H9 (cell line): ENCODE results near the gene OSR1. TPM values are rescaled to one million over a fixed set of nuclear protein-coding genes. Genes with fewer than 3 reads are reported as not detected.

Source experiments
- DNase-seq: peaks from one replicate; pipeline ENCODE4 v3.0.0-alpha.2; 2017
- H2AFZ ChIP-seq: one replicate; pipeline ENCODE4 v1.6.1; 2013; ENCODE audit warnings: mild to moderate bottlenecking, low read length, control low read depth, moderate library complexity
- H2AK5ac ChIP-seq: 2 replicates; pipeline ENCODE4 v1.6.1; 2013; ENCODE audit warnings: low read length, control low read depth, mixed read lengths; ENCODE audit not compliant: insufficient read length
- H2BK120ac ChIP-seq: one replicate; pipeline ENCODE4 v1.6.1; 2013; ENCODE audit warnings: low read depth, mild to moderate bottlenecking, low read length, control low read depth, inconsistent platforms; ENCODE audit not compliant: poor library complexity, severe bottlenecking
- H2BK12ac ChIP-seq: 2 replicates; pipeline ENCODE4 v1.6.1; 2013; ENCODE audit warnings: low read length, control low read depth, mixed read lengths, low read depth; ENCODE audit not compliant: insufficient read length
- H2BK15ac ChIP-seq: 2 replicates; pipeline ENCODE4 v1.6.1; 2013; ENCODE audit warnings: low read depth, low read length, control low read depth
- H2BK20ac ChIP-seq: one replicate; pipeline ENCODE4 v1.6.1; 2013; ENCODE audit warnings: low read depth, mild to moderate bottlenecking, low read length, control low read depth, inconsistent platforms; ENCODE audit not compliant: poor library complexity, severe bottlenecking
- H2BK5ac ChIP-seq: 2 replicates; pipeline ENCODE4 v1.6.1; 2013; ENCODE audit warnings: low read length, control low read depth, mixed read lengths; ENCODE audit not compliant: insufficient read length
- H3K14ac ChIP-seq: 2 replicates; pipeline ENCODE4 v1.6.1; 2013; ENCODE audit warnings: low read length, control low read depth; ENCODE audit not compliant: insufficient read depth
- H3K18ac ChIP-seq: 2 replicates; pipeline ENCODE4 v1.6.1; 2013; ENCODE audit warnings: low read depth, mild to moderate bottlenecking, mixed read lengths, low read length, control low read depth; ENCODE audit not compliant: insufficient read length
- H3K23ac ChIP-seq: 2 replicates; pipeline ENCODE4 v1.6.1; 2013; ENCODE audit warnings: low read length, control low read depth, mixed read lengths, low read depth; ENCODE audit not compliant: insufficient read length
- H3K23me2 ChIP-seq: 2 replicates; pipeline ENCODE4 v1.6.1; 2013; ENCODE audit warnings: low read depth, mild to moderate bottlenecking, mixed read lengths, low read length, control low read depth; ENCODE audit not compliant: insufficient read length, poor library complexity, severe bottlenecking
- H3K27ac ChIP-seq: 2 replicates; pipeline ENCODE4 v1.5.1; 2013; ENCODE audit warnings: low read length, control low read depth, mixed read lengths, low read depth; ENCODE audit not compliant: insufficient read length
- H3K27me3 ChIP-seq: 2 replicates; pipeline ENCODE4 v1.6.1; 2013; ENCODE audit warnings: low read length, control low read depth, inconsistent platforms; ENCODE audit not compliant: insufficient read depth
- H3K4ac ChIP-seq: 2 replicates; pipeline ENCODE4 v1.6.1; 2013; ENCODE audit warnings: low read depth, mild to moderate bottlenecking, control low read depth, inconsistent platforms, low read length, moderate library complexity
- H3K4me1 ChIP-seq: 2 replicates; pipeline ENCODE4 v1.6.1; 2013; ENCODE audit warnings: low read length, control low read depth, inconsistent platforms; ENCODE audit not compliant: insufficient read depth
- H3K4me2 ChIP-seq: 2 replicates; pipeline ENCODE4 v1.6.1; 2013; ENCODE audit warnings: low read length, control low read depth, mixed read lengths; ENCODE audit not compliant: insufficient read length, insufficient read depth
- H3K56ac ChIP-seq: 2 replicates; pipeline ENCODE4 v1.6.1; 2013; ENCODE audit warnings: low read depth, mild to moderate bottlenecking, mixed read lengths, low read length, control low read depth; ENCODE audit not compliant: insufficient read length
- H3K79me1 ChIP-seq: 2 replicates; pipeline ENCODE4 v1.6.1; 2013; ENCODE audit warnings: low read depth, mild to moderate bottlenecking, moderate library complexity, low read length, control low read depth, inconsistent platforms; ENCODE audit not compliant: insufficient read depth, poor library complexity, severe bottlenecking
- H3K79me2 ChIP-seq: 2 replicates; pipeline ENCODE4 v1.6.1; 2013; ENCODE audit warnings: low read length, control low read depth, inconsistent platforms; ENCODE audit not compliant: insufficient read depth
- H3K9ac ChIP-seq: 2 replicates; pipeline ENCODE4 v1.6.1; 2013; ENCODE audit warnings: low read length, control low read depth, mixed read lengths; ENCODE audit not compliant: insufficient read length; ENCODE audit errors: extremely low read depth
- H3K9me3 ChIP-seq: one replicate; pipeline ENCODE4 v1.6.1; 2013; ENCODE audit warnings: low read depth, low read length, inconsistent platforms; ENCODE audit not compliant: control insufficient read depth
- H3T11ph ChIP-seq: one replicate; pipeline ENCODE4 v1.6.1; 2013; ENCODE audit warnings: mild to moderate bottlenecking, low read length, control low read depth, inconsistent platforms
- H4K20me1 ChIP-seq: one replicate; pipeline ENCODE4 v1.6.1; 2013; ENCODE audit not compliant: control insufficient read depth, insufficient read length, insufficient read depth
- H4K5ac ChIP-seq: 2 replicates; pipeline ENCODE4 v1.6.1; 2013; ENCODE audit warnings: low read depth, mild to moderate bottlenecking, mixed read lengths, low read length, control low read depth; ENCODE audit not compliant: insufficient read length
- H4K8ac ChIP-seq: replicated peaks from 2 replicates; pipeline ENCODE4 v1.6.1; 2013; ENCODE audit warnings: low read length, control low read depth, mixed read lengths, low read depth; ENCODE audit not compliant: insufficient read length
- H4K91ac ChIP-seq: 2 replicates; pipeline ENCODE4 v1.6.1; 2013; ENCODE audit warnings: low read depth, mild to moderate bottlenecking, moderate library complexity, mixed read lengths, low read length, control low read depth; ENCODE audit not compliant: insufficient read length
- H3K27ac Mint-ChIP-seq, 3 experiments: 2 replicates in 2 of 3; 3 replicates in 1 of 3; pipeline ENCODE4 v1.8.0; 2020 to 2021; ENCODE audit warnings: mixed read lengths in 3 of 3, mild to moderate bottlenecking in 1 of 3, moderate library complexity in 1 of 3
- H3K27me3 Mint-ChIP-seq: 2 replicates; pipeline ENCODE4 v1.8.0; 2021; ENCODE audit warnings: low read depth, mild to moderate bottlenecking, moderate library complexity, mixed read lengths
- H3K36me3 Mint-ChIP-seq, 3 experiments: 2 replicates in 2 of 3; 3 replicates in 1 of 3; pipeline ENCODE4 v1.8.0; 2020 to 2021; ENCODE audit warnings: low read depth in 3 of 3, mixed read lengths in 3 of 3; ENCODE audit not compliant: insufficient read depth in 1 of 3
- H3K4me1 Mint-ChIP-seq, 2 experiments: 2 replicates each; pipeline ENCODE4 v1.8.0; 2020; ENCODE audit warnings: mixed read lengths in 2 of 2
- H3K4me3 Mint-ChIP-seq, 2 experiments: 2 replicates in 1 of 2; 3 replicates in 1 of 2; pipeline ENCODE4 v1.8.0; 2020 to 2021; ENCODE audit warnings: mild to moderate bottlenecking in 2 of 2, mixed read lengths in 2 of 2, moderate library complexity in 1 of 2
- H3K9me3 Mint-ChIP-seq, 2 experiments: 2 replicates in 1 of 2; 3 replicates in 1 of 2; pipeline ENCODE4 v1.8.0; 2020; ENCODE audit warnings: mild to moderate bottlenecking in 2 of 2, mixed read lengths in 2 of 2, moderate library complexity in 1 of 2
- WGBS: extraction: QIAGEN DNeasy Blood & Tissue Kit; methylation state at CpG from one replicate; pipeline ENCODE4 v1.1.7; 2013; ENCODE audit warnings: missing lambda C conversion rate, low lambda C conversion rate, mixed read lengths; ENCODE audit not compliant: insufficient read length; ENCODE audit errors: extremely low coverage; 5-methylcytosine and 5-hydroxymethylcytosine counted together
- total RNA-seq: library from RNA; stranded (reverse); gene quantifications from 2 replicates; pipeline ENCODE4 v1.2.1, GENCODE V29; 2021
- TF ChIP-seq, protein P1 (sequence below): fragments of 200-600 bp; sonication (generic); conservative IDR thresholded peaks from 3 replicates; pipeline ENCODE4 v1.8.0; 2021; ENCODE audit warnings: antibody characterized with exemption, mild to moderate bottlenecking

Gene OSR1
- total RNA-seq, 1 experiment from 2014 or later, result 0.35 TPM

- no peak overlapping the region for H3K23ac ChIP-seq
- no peaks in the 10 kb centered on the region for H3K4me1 ChIP-seq
- no peak overlapping the region for H4K8ac ChIP-seq
- no peaks in the 10 kb centered on the region for H3K36me3 Mint-ChIP-seq
- no peak overlapping the region for H4K5ac ChIP-seq
- no peak overlapping the region for H3K4me3 Mint-ChIP-seq
- H3K27ac ChIP-seq, result no peak overlapping the region
- no peak overlapping the region for H3K27ac Mint-ChIP-seq
- H3K79me1 ChIP-seq, result no peaks in the 10 kb centered on the region
- no peaks in the 10 kb centered on the region for H4K20me1 ChIP-seq
- H2AK5ac ChIP-seq, result no peak overlapping the region
- H3K9me3 ChIP-seq, result no peaks in the 10 kb centered on the region
- no peaks in the 10 kb centered on the region for H3K23me2 ChIP-seq
- no peak overlapping the region for H2BK15ac ChIP-seq
- H2AFZ ChIP-seq, result no peak overlapping the region
- no peak overlapping the region for H3K4me2 ChIP-seq
- peaks cover 12% of the 10 kb centered on the region; the same call in 1 of the 2 replicates for H3K27me3 ChIP-seq
- no peak overlapping the region for H2BK5ac ChIP-seq
- DNase-seq, result no peak
- H3K27me3 Mint-ChIP-seq, result peaks cover 78% of the 10 kb centered on the region
- no peaks in the 10 kb centered on the region for H3K79me2 ChIP-seq
- WGBS, result no CpG with 5 or more reads among the region's 4 CpGs
- H3K18ac ChIP-seq, result no peak overlapping the region
- TF ChIP-seq, protein P1, sequence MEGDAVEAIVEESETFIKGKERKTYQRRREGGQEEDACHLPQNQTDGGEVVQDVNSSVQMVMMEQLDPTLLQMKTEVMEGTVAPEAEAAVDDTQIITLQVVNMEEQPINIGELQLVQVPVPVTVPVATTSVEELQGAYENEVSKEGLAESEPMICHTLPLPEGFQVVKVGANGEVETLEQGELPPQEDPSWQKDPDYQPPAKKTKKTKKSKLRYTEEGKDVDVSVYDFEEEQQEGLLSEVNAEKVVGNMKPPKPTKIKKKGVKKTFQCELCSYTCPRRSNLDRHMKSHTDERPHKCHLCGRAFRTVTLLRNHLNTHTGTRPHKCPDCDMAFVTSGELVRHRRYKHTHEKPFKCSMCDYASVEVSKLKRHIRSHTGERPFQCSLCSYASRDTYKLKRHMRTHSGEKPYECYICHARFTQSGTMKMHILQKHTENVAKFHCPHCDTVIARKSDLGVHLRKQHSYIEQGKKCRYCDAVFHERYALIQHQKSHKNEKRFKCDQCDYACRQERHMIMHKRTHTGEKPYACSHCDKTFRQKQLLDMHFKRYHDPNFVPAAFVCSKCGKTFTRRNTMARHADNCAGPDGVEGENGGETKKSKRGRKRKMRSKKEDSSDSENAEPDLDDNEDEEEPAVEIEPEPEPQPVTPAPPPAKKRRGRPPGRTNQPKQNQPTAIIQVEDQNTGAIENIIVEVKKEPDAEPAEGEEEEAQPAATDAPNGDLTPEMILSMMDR, result no peak
- 0 out of 4 replicates have a peak, but pooled peaks cover 0 to under 1% of the 10 kb centered on the region in 2 experiments for H3K4me1 Mint-ChIP-seq
- no peak overlapping the region for H3K14ac ChIP-seq
- H3T11ph ChIP-seq, result no peak overlapping the region
- H3K4ac ChIP-seq, result no peak overlapping the region
- H2BK120ac ChIP-seq, result no peak overlapping the region
- no peak overlapping the region for H3K56ac ChIP-seq
- no peak overlapping the region for H3K9ac ChIP-seq
- H4K91ac ChIP-seq, result no peak overlapping the region
- no peaks in the 10 kb centered on the region for H3K9me3 Mint-ChIP-seq
- H2BK12ac ChIP-seq, result no peak overlapping the region
- no peak overlapping the region for H2BK20ac ChIP-seq
Observed at GRCh38 chr2:19368760-19369159, 10.3 kb upstream of the OSR1 start.
